GM23248 (cell line): Measurements from ENCODE around the gene OPRD1.

ENCODE experiments used
- EZH2 ChIP-seq: fragments of 200-600 bp; sonication (generic); IDR thresholded peaks from 2 replicates; pipeline ENCODE4 v1.6.1; 2018; ENCODE audit warnings: antibody characterized with exemption, mild to moderate bottlenecking; ENCODE audit not compliant: insufficient read depth, poor library complexity, severe bottlenecking
- EZH2phosphoT487 ChIP-seq: fragments of 200-600 bp; sonication (generic); IDR thresholded peaks from 2 replicates; pipeline ENCODE4 v1.6.1; 2018; ENCODE audit warnings: antibody characterized with exemption, moderate library complexity, mild to moderate bottlenecking, low read depth; ENCODE audit not compliant: insufficient read depth

GRCh38 chr1:28819020-28819419, 7.0 kb downstream of the OPRD1 start:
- TF ChIP-seq EZH2phosphoT487 (no peak), EZH2 (no peak)
